ENCODE data around the gene CHAT.

CHAT gene

GRCh38 chr10:49631975-49632374 is 18.1 kb downstream of the CHAT start:
- DNase-seq, result no peak

- no peak for DNase-seq
Observed at GRCh38 chr10:49632406-49633317, 18.8 kb downstream of the CHAT start.

GRCh38 chr10:49633327-49634068 is 19.7 kb downstream of the CHAT start:
- DNase-seq, result no peak

GRCh38 chr10:49634069-49634660 is 20.3 kb downstream of the CHAT start:
- DNase-seq, result no peak

- DNase-seq, result no peak
Observed at GRCh38 chr10:49642311-49642710, 28.5 kb downstream of the CHAT start.

GRCh38 chr10:49643241-49644034 is 29.6 kb downstream of the CHAT start:
- DNase-seq, result no peak

GRCh38 chr10:49644035-49644646 is 30.3 kb downstream of the CHAT start:
- no peak for DNase-seq

- no peak for DNase-seq
Observed at GRCh38 chr10:49645417-49645816, 31.6 kb downstream of the CHAT start.

- DNase-seq, result no peak
Observed at GRCh38 chr10:49645871-49646870, 32.3 kb downstream of the CHAT start.

- no peak for DNase-seq
Observed at GRCh38 chr10:49647554-49647953, 33.7 kb downstream of the CHAT start.

GRCh38 chr10:49647985-49648795 is 34.4 kb downstream of the CHAT start:
- no peak for DNase-seq

- DNase-seq, result no peak
Observed at GRCh38 chr10:49649294-49649693, 35.5 kb downstream of the CHAT start.

GRCh38 chr10:49649936-49650723 is 36.3 kb downstream of the CHAT start:
- no peak for DNase-seq

- no peak for DNase-seq
Observed at GRCh38 chr10:49650724-49651034, 36.8 kb downstream of the CHAT start.

- DNase-seq, result no peak
Observed at GRCh38 chr10:49651039-49651835, 37.4 kb downstream of the CHAT start.

GRCh38 chr10:49651917-49652316 is 38.1 kb downstream of the CHAT start:
- no peak for DNase-seq

GRCh38 chr10:49652421-49653272 is 38.8 kb downstream of the CHAT start:
- no peak for DNase-seq
